Measurements from ENCODE around the gene USP31.

Gene USP31

DNA sequence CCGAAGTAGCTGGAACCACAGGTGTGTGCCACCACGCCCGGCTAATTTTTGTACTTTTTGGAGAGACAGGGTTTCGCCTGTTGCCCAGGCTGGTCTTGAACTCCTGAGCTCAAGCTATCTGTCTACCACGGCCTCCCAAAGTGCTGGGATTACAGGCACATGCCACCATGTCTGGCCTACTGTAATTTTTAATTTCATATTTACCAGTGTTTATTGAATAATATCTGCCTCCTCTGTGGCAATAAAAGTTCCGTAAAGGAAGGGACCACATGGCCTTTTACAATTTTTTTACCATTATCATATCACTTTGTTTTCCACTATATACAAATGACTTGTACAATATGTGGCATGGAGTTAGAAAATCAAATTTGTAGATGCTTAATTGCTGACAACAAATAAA, 7.8 kb downstream of the USP31 start:
- TF ChIP-seq, protein P1, sequence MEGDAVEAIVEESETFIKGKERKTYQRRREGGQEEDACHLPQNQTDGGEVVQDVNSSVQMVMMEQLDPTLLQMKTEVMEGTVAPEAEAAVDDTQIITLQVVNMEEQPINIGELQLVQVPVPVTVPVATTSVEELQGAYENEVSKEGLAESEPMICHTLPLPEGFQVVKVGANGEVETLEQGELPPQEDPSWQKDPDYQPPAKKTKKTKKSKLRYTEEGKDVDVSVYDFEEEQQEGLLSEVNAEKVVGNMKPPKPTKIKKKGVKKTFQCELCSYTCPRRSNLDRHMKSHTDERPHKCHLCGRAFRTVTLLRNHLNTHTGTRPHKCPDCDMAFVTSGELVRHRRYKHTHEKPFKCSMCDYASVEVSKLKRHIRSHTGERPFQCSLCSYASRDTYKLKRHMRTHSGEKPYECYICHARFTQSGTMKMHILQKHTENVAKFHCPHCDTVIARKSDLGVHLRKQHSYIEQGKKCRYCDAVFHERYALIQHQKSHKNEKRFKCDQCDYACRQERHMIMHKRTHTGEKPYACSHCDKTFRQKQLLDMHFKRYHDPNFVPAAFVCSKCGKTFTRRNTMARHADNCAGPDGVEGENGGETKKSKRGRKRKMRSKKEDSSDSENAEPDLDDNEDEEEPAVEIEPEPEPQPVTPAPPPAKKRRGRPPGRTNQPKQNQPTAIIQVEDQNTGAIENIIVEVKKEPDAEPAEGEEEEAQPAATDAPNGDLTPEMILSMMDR (IDR thresholded peaks at IDR 0.05; ENCODE audit: low read depth, low read length), result no peak
- no peak for DNase-seq (ENCODE audit: extremely low read depth, low read depth)

DNA sequence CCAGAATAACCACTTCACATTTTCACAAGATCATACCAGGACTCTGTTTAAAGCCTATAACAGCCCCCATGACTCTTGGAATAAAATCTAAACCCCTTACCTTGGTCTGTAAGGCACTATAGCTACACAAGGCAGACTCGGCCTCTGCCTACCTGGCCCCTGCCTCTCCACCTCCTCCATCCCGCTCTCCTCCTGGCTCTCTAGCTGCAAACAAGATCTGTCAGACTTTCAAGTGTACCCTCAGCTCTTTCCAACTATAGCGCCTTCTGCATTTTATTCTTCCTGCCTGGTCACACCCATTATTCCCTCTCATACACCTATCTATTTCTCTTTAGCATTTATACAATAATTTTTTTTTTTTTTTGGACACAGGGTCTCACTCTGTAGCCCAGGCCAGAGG, 8.2 kb downstream of the USP31 start:
- TF ChIP-seq, protein P1 (IDR thresholded peaks at IDR 0.05; ENCODE audit: low read depth, low read length), result no peak

DNA sequence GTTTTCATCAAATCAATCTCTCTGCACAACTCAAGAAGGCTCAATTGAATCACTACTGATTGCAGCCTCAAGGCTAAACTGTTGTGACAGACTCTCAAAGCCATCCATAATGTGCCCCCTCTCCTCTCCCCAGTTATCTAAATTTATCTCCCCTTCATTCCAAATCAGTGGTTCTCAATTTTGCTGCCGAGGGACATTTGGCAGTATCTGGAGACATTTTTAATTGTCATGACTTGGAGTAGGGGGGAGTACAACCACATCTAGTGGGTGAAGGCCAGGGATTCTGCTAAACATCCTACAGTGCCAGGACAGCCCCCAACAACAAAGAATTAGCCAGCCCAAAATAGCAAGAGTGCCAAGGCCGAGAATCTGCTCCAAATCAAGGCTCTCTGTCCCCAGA, 9.1 kb downstream of the USP31 start:
- no peak for DNase-seq (ENCODE audit: extremely low read depth, low read depth)
- TF ChIP-seq, protein P1 (IDR thresholded peaks at IDR 0.05; ENCODE audit: low read depth, low read length), result no peak

More for the DNA sequence above, 8.2 kb downstream of the USP31 start:
- DNase-seq (ENCODE audit: extremely low read depth, low read depth), result no peak

DNA sequence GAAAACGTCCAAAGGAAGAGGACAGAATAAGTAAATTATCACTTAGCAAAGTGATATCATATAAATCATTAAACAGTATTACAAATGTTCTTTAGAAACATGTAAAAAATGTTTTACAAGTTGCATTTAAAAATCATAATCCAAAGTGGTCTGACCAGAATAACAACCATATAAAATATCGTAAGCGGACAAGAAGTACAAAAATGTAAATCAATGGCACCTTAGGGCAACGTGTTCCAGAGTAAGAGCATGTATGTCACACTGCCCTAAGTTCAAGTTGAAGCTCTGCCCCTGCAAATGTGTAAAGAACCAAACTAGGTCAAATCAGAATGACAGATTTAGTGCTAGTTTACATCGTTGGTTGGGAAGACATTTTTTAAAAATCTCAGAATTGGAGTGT, 11.4 kb downstream of the USP31 start:
- TF ChIP-seq, protein P1 (IDR thresholded peaks at IDR 0.05; ENCODE audit: low read depth, low read length), result no peak
- no peak for DNase-seq (ENCODE audit: extremely low read depth, low read depth)

DNA sequence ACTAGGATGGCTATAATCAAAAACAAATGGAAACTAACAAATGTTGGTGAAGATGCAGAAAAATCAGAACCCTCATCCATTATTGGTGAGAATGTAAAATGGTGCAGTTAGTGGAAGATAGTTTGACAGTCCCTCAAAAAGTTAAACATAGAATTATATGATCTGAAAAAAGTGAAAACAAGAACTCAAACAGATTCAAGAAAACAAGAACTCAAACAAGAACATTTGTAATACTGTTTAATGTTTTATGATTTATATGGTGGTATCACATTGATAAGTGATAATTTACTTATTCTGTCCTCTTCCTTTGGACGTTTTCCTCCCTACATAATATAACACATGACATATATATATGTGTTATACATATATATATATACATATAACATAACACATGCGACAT, 12.0 kb downstream of the USP31 start:
- DNase-seq (ENCODE audit: extremely low read depth, low read depth), result no peak

DNA sequence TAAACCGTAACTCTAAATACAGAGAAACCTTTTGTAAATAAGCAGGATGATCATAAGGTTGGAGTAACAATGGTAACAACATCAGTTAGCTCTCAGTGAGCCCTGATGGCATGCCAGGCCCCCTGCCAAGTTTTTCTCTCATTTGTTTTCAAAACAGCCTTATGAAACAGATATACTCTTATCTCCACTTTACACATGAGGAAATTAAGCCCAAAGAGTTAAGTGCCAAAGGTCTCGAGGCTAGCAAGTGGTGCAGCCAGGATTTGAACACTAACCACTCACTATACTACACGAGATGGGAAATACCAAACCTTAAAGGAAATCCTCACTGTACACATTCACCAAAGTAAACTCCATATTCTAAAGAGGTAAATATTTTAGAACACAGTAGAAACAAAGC, 15.0 kb downstream of the USP31 start:
- DNase-seq (ENCODE audit: extremely low read depth, low read depth), result no peak
- TF ChIP-seq, protein P1 (IDR thresholded peaks at IDR 0.05; ENCODE audit: low read depth, low read length), result no peak

More for the DNA sequence above, 12.0 kb downstream of the USP31 start:
- TF ChIP-seq, protein P1 (IDR thresholded peaks at IDR 0.05; ENCODE audit: low read depth, low read length), result no peak

DNA sequence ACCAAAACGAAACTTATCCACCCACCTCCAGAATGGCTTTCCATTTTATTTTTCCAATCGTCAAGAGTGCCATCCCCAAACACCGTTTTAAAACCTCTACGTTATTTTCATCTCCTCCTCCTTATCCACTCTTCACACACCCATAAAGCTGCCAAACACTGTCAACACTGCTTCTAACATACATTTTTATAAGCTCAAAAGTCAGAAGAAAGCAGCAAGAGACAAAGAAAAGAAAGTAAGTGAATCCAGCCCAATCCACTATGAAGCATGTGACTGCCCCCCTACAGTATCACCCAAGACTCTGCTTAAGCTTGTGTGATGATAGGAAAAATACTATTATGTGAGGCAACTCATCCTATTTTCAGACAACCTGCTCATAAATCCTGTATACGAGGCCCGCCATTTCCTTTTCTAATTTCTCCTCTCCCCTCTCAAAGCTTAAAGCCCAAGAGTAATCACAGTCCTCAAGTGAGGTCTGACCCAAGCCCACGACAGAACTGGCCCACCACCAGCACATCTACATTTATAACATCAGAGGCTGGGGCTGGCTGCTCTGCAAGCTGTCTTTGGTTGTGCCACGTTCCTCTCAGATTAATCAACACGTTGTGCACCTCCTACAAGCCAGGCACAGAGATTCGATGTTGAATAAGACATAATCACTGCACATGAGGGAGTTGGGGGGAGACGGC, 16.3 kb downstream of the USP31 start:
- no peak for DNase-seq (ENCODE audit: extremely low read depth, low read depth)
- TF ChIP-seq, protein P1 (IDR thresholded peaks at IDR 0.05; ENCODE audit: low read depth, low read length), result no peak
